A549 (cell line): ENCODE measurements around the gene TUBG2.

Source experiments
- EP300 ChIP-seq, 2 experiments: fragments of >200 bp; sonication (Bioruptor Twin); formaldehyde crosslinking; IDR thresholded peaks; 2 replicates in 1 of 2; 3 replicates in 1 of 2; pipeline ENCODE4 v1.6.1; 2016 to 2017
- MAFK ChIP-seq: fragments of 450-650 bp; IDR thresholded peaks from 2 replicates; pipeline ENCODE4 v1.6.1; 2014; ENCODE audit not compliant: partially characterized antibody
- POLR2A ChIP-seq: IDR thresholded peaks from 2 replicates; pipeline ENCODE4 v1.6.1; 2012; ENCODE audit warnings: mild to moderate bottlenecking, low read length
- RAD21 ChIP-seq, 2 experiments: fragments of >200 bp in 1 of 2; sonication (Bioruptor Twin) in 1 of 2; formaldehyde crosslinking in 1 of 2; IDR thresholded peaks in 1 of 2; conservative IDR thresholded peaks in 1 of 2; 2 replicates in 1 of 2; 3 replicates in 1 of 2; pipeline ENCODE4 v1.6.1; 2012 to 2018; ENCODE audit warnings: inconsistent platforms in 1 of 2
- SREBF2 ChIP-seq: fragments of 450-650 bp; IDR thresholded peaks from 2 replicates; pipeline ENCODE4 v1.6.1; 2014; ENCODE audit warnings: mild to moderate bottlenecking, moderate library complexity
- TF ChIP-seq, protein P1 (sequence below): fragments of >200 bp; sonication (Bioruptor Twin); formaldehyde crosslinking; IDR thresholded peaks from 3 replicates; pipeline ENCODE4 v1.5.1; 2016
- TF ChIP-seq, protein P2 (sequence below): fragments of 150-350 bp; IDR thresholded peaks from 2 replicates; pipeline ENCODE4 v1.6.1; 2014; ENCODE audit warnings: low read depth, mild to moderate bottlenecking, low read length

GRCh38 chr17:42694524-42694923, 35.4 kb downstream of the TUBG2 start:
- TF ChIP-seq, protein P1, sequence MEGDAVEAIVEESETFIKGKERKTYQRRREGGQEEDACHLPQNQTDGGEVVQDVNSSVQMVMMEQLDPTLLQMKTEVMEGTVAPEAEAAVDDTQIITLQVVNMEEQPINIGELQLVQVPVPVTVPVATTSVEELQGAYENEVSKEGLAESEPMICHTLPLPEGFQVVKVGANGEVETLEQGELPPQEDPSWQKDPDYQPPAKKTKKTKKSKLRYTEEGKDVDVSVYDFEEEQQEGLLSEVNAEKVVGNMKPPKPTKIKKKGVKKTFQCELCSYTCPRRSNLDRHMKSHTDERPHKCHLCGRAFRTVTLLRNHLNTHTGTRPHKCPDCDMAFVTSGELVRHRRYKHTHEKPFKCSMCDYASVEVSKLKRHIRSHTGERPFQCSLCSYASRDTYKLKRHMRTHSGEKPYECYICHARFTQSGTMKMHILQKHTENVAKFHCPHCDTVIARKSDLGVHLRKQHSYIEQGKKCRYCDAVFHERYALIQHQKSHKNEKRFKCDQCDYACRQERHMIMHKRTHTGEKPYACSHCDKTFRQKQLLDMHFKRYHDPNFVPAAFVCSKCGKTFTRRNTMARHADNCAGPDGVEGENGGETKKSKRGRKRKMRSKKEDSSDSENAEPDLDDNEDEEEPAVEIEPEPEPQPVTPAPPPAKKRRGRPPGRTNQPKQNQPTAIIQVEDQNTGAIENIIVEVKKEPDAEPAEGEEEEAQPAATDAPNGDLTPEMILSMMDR = no peak
- TF ChIP-seq EP300 (IDR thresholded peaks at IDR 0.05) (no peak), SREBF2 (no peak), POLR2A (no peak), MAFK (no peak), RAD21 (conservative IDR thresholded peaks at IDR 0.05 in 1 of 2, IDR thresholded peaks at IDR 0.05 in 1 of 2) (no peak)
- TF ChIP-seq, protein P2, sequence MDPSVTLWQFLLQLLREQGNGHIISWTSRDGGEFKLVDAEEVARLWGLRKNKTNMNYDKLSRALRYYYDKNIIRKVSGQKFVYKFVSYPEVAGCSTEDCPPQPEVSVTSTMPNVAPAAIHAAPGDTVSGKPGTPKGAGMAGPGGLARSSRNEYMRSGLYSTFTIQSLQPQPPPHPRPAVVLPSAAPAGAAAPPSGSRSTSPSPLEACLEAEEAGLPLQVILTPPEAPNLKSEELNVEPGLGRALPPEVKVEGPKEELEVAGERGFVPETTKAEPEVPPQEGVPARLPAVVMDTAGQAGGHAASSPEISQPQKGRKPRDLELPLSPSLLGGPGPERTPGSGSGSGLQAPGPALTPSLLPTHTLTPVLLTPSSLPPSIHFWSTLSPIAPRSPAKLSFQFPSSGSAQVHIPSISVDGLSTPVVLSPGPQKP = no peak
